GM13976 (cell line): Measurements from ENCODE around the gene SPTBN2.

Experiments
- DNase-seq: peaks from one replicate; pipeline ENCODE4 v3.0.0; 2012; ENCODE audit warnings: low spot score
- in situ Hi-C: fragments of 300-500 bp; cut with MboI; formaldehyde crosslinking; loops from one replicate; pipeline ENCODE4 v1.12.0; 2022; ENCODE audit warnings: low sequenced_read_pairs, mixed read lengths, inconsistent platforms; ENCODE audit not compliant: unreplicated experiment
- TF ChIP-seq, protein P1 (sequence below): IDR thresholded peaks from 2 replicates; pipeline ENCODE4 v1.5.1; 2012; ENCODE audit warnings: borderline replicate concordance, mild to moderate bottlenecking; ENCODE audit not compliant: insufficient read depth; ENCODE audit errors: extremely low read depth, missing control alignments, control extremely low read depth

SPTBN2 gene

DNA sequence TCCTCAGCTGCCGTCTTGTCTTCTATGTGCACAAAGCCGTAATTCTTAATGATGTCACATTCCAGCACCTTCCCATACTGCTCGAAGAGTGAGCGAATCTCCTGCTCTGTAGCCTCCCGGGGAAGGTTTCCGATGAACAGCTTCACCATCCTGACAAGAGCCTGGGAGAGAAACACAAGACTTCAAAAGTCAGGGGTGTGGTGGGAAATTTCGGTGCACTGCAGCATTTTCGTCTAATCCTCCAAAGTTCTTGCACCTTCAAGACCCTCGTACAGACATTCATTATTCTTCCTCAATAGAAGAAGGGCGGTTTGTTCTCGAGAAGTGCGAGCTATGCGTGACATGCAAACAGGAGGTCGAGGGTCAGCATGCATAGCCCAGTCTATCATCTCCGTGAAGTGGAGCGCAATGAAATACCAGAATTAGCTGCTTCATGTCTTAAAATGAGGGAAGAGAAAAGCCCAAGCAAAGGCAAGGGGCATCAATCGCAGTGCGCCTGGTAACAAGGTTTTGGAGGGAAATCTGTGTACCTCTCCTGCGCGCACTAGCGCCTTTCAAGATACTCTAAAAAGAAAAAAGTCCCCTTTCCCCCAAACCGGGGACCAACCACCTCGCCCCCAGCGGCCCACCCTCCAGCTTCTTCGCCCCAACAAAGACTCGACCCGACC lies 52.0 kb downstream of the SPTBN2 start:
- TF ChIP-seq, protein P1, sequence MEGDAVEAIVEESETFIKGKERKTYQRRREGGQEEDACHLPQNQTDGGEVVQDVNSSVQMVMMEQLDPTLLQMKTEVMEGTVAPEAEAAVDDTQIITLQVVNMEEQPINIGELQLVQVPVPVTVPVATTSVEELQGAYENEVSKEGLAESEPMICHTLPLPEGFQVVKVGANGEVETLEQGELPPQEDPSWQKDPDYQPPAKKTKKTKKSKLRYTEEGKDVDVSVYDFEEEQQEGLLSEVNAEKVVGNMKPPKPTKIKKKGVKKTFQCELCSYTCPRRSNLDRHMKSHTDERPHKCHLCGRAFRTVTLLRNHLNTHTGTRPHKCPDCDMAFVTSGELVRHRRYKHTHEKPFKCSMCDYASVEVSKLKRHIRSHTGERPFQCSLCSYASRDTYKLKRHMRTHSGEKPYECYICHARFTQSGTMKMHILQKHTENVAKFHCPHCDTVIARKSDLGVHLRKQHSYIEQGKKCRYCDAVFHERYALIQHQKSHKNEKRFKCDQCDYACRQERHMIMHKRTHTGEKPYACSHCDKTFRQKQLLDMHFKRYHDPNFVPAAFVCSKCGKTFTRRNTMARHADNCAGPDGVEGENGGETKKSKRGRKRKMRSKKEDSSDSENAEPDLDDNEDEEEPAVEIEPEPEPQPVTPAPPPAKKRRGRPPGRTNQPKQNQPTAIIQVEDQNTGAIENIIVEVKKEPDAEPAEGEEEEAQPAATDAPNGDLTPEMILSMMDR, result no peak
- in situ Hi-C loops, result no loop called here
- DNase-seq, result no peak

DNA sequence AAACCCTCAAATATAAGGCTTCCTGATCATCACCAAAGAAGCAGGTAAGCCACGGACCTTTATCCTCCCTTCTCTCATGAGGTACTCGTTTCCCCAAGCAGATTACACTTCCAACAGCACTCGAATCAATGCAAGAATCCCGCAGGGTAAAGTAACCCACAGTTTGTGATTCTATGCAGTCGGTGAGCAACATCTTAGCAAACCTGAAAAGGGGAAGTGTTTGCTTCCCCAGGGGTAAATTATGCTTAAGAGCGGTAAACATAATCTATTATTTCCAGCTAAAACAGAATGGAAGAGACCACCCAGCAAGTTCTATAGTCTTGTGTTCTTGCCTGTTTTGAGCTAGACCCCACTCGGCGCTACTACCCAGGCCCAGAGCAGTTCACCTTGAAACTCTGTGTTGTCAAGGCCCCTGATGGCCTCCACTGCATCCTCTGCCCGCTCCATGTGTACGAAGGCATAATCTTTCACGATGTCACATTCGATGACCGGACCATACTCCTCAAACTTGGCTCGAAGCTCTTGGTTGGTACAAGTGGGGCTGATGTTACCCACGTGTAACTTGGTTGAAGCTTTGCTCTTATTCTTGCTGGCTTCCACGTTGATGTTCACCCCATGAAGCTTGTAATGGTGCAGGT lies 52.6 kb downstream of the SPTBN2 start:
- TF ChIP-seq, protein P1, result no peak
- in situ Hi-C loops, result no loop called here
- DNase-seq, result no peak

DNA sequence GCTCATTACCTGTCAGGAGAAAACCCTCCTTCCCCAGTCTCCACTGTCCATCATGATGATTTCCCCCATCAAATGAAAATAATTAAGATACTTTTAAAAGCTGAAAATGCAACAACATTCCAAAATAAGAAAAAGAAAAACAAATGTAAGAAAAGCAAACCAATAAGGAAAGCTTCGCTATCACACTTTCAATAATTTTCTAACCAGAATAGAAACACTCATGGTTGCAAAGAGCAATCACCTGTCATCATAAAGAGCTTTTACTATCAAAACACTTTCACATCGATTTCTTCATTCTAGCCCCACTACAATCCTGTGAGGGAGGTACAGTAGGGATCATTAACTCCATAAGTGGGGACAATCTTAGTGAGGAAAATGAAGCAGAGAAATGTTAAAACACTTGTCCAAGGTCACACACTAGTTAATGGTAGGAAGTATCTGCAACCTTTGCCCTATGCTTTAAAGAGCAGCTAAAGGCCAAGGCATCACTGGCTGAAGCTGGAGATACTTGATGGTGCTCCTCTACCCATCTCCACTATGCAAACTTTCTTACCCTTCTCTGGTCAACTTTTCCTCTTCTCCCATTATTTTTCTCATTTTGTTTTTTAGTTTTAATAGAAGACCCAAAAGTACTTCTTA lies 53.9 kb downstream of the SPTBN2 start:
- TF ChIP-seq, protein P1, result no peak
- in situ Hi-C loops, result no loop called here
- no peak for DNase-seq

DNA sequence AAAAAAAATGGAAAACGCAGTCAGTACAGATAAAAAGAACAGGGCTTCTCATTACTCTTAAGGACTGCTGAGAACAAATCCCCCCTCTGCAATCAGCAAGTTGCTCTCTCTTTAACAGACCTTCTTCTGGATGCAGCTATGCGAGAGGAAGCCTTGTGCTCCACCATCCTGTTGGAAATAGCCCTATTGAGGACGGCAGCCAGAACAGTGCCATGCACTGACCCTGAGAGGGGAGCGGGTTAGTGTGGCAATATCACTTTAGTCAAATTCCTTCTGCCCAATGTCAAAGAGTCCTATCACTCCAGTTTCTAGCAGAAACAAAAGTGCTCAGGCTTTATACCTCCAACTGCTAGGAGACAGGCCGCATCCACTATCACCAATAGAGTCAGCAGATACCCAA lies 58.2 kb downstream of the SPTBN2 start:
- TF ChIP-seq, protein P1, result no peak
- in situ Hi-C loops, result no loop called here
- no peak for DNase-seq

DNA sequence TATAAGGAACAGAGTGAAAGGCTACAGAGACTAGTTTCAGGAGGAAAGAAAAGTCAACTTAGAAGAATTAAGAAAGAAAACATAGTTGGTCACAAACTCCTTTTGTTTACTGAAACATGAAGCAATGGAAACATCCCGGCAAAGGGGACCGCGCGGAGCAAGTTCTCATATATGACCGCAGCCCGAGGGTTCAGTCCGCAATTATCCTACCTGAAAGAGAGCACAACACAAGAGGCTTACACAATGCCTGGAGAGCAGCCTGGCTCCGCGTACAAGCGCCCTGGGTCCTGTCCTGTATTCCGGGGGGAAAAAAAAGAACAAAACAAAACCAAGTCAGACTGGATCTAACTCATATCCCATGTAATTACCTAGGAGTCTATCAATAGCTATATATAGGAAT lies 63.6 kb downstream of the SPTBN2 start:
- no peak for DNase-seq
- in situ Hi-C loops, result loop anchor here (10.0 kb wide), 1 partner anchor 261 kb away; no protein-coding TSS in a partner anchor
- TF ChIP-seq, protein P1, result no peak

DNA sequence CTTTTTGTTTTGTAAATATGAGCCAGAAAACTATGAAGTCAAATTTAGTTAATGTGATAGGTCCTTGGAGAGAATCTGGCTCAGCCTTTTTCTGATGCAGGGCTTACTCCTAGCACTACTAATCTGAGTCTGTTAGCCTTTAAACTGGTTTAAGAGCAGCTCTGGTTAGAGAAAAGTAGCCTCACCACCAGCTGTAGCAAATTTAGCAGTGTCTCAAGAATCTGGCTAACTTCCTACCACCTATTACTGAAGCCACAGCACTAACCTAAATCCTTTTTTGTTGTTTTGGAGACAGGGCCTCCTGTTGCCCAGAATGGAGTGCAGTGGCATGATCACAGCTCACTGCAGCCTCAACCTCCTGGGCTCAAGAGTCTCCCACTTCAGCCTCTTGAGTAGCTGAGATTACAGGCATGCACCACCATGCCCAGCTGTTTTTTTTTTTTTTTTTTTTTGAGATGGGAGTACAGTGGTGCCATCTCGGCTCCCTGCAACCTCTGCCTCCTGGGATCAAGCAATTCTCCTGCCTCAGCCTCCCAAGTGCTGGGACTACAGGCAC lies 65.2 kb downstream of the SPTBN2 start:
- no peak for DNase-seq
- in situ Hi-C loops, result loop anchor here (10.0 kb wide), 1 partner anchor 259 kb away; no protein-coding TSS in a partner anchor
- TF ChIP-seq, protein P1, result no peak
